ENCODE results near the gene PIP4K2C.
"Not testable (repeated sequence)": the region's sequence is repeated elsewhere in the genome, so short reads cannot be mapped to it uniquely, and the experiment has no call there.

Gene PIP4K2C

DNA sequence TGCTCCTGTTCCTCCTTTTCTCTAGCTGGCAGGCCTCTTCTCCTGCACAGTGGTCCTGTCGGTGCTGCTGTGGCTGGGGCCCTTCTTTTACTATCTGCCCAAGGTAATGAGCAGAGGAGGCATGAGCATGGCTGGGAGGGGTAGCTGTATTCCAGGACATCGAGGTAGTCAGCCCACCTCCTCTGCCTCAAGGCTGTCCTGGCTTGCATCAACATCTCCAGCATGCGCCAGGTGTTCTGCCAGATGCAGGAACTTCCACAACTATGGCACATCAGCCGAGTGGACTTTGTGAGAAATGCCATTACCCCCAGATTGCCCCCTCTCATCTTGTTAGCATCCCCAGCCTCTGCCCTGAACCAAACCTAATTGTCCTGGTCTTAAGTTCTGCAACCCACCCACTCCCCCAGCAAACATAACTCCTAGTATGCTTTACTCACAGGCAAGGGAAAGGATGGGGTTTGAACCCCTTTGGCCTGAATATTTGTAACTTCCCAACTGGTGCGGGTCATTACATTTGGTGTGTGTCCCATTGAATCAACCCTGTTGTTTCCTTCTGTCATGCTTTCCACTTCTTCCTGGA is 32.9 kb downstream of the PIP4K2C start:
- no peak for DNase-seq

DNA sequence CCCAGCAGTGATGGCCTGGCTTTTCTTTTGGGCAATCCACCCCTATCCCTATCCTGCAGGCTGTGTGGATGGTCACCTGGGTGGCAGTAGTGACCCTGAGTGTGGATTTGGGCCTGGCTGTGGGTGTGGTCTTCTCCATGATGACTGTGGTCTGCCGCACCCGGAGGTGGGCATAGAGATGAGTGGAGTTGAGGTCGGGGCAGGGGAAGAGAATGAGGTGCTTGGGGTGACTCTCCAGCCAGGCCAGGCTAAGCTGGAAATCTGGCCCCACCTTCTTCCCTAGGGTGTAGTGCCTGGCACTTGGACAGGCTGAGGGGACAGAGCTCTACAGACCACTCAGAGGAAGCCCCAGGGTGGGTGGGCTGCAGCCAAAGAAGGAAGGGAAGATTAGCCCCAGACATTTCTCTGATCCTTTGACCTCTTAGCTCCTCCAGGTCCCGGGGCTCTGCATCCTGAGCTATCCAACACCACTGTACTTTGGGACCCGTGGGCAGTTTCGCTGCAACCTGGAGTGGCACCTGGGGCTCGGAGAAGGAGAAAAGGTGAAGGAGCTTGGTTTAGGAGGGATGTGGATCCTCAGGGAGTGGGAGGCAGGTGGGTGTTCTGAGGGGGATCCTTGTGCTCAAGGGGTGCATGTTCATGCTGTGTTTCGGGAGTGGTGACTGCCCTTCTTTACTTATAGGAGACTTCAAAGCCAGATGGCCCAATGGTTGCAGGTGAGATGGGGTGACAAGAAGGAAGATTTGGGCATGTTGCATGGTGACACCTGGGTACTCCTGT is 33.6 kb downstream of the PIP4K2C start:
- no peak for DNase-seq

DNA sequence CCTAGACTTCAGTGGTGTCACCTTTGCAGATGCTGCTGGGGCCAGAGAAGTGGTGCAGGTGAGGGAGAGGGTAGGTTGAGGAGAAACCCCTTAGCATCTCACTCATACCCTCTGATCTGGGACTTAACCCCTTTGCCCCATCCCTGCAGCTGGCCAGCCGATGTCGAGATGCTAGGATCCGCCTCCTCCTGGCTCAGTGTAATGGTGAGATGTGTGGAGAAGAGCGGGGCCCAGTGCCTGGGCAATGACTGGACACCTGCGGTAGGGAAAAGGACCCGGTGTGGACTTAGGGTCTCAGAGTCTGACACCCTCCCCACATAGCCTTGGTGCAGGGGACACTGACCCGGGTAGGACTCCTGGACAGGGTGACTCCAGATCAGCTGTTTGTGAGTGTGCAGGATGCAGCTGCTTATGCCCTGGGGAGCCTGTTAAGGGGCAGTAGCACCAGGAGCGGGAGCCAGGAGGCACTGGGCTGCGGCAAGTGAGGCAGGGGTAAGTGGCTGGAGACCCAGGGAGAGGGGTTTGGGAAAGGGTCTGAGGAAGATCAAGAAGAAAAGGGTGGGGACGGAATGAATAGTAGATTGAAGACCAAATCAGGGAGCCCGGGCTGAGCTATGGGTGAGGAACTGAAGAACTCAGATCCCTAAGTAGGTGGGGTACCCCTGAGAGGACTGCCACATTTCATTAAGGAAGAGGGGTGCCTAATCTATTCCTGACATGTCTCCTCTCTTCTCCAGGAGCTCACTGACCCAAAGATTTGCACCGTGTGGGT is 34.5 kb downstream of the PIP4K2C start:
- DNase-seq = no peak

DNA sequence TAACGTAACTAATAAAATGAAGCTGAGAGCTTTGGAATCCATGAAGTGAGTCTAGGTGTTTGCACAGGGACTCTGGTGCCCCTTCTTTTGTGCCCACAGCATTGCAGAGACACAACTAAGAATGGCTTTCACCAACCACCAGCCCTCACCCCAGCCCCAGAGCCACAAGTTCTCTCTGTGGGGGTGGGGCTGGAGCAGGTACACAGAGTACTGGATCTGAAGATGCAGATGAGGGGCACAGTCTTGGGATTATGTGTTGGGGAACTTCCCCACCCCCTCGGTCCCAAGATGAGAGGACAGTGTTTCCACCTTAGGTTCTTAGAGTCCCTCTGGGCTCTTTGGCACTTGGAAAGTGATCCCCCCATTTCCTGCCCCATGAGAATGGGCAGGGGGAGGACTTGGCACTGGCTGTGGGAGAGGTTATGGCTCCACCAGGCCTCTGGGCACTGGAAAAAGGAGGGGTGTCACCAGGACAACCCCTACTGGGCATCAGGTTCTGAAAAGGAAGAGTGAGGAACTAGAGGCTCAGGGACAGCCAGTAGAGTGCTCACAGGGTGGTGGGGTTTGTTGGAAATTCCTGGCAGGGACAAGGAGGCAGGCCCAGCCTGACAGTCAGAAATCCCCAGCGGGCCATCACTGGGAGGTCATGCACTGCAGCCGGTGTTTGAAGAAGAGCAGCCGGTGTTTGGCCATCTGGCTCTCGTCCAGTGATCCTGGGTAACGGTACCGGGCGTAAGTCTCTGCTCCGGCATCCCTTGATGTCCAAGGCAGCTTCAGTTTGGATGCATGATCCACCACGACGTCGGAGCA is 35.3 kb downstream of the PIP4K2C start:
- DNase-seq = no peak

DNA sequence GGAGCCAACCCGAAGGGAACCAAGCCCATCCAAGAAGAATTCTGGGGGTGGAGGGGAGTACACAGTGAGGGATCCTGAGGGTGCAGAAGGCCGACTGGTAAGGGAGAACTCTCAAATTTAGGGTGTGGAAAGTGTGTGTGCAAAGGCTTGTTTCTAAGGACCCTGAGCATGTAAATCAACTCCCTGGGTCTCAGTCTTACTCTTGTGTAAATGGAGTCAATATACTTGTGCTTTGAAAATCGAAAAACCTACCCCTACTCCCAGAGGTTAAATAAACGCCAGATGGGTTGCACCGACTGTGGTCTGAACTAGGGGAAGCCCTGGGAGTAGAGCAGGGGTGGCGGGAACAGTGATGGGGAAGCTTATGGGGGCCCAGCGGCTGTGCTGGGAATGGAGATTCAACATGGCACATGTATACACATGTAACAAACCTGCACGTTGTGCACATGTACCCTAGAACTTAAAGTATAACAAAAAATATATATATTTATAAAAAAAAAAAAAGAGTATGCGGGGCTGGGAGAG is 36.0 kb downstream of the PIP4K2C start:
- DNase-seq = no peak

DNA sequence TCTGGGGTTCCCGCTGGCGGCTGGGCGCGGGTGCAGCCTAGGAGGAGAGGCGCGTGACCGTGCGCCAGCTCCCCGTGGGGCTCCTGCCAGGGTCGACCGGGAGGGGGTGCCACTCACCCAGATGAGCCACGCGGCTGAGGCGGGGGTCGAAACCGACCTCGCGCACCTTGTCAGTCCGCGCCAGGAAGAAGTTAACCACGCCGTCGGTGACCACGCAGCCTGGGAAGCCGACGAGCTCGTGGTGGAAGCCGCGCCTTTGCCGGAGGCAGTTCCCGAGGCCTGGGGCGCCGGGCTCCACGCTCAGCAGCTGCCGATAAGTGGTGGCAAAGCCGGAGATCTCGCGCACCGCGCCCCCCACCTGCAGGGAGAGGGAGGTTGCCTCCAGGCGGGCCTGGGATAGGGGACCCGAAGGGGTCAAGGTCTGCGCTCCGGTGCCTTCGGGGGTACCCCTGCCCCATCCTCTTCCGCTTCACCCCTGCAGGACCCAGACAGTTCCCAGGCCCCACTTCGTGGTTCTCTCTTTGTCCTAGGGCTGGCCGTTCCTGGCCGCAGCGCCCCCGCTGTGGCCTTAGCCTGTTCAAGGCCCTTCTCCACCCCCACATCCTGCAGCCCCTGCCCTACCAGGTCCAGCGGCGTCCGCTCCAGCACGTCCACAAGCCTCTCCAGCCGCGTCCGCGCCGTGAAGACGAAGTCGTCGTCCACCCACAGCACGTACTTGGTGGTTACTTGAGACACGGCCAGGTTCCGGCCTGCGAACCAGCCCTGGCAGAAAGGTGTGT is 36.7 kb downstream of the PIP4K2C start:
- no peak for DNase-seq

DNA sequence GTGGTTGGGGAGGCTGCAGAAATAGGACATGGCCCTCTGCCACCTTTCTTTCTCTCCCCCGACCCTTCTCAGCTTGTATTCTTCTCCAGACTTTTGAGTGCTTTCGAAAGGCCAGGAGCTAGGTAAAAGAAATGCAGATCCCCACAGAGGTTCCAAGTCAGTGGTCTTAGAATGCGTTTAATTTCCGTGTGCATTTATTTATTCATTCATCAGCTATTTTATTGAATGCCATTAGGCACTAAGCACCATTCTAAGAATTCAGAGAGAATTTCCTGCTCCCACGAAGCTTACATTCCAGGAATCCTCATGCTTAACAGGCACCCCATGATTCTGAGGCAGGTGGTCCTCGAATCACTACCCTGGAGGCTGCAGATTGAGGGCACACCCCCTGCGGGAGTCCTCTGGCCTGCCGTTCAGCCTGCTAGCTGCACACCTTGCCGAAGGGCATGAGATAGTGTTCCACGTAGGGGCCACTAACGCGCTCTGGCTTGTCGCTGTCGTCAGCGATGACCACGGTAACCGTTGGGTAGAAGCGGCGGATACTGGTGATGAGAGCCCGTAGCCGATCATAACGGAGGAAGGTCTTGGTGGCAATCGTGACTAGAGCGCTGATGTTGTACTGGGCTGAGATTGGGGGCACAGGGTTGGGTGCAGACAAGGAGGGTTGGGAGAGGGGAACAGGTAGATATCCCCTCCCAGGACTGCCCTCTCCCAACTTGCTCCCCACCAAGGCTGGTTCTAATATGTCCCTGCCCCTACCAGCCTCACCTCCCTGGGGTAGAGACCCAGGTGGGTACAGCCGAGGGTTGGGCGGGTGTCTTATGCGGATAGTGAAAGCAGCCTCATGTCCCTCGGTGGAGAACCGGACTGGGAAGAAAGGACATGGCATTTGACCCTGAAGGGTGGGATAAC is 37.5 kb downstream of the PIP4K2C start:
- no peak for DNase-seq

DNA sequence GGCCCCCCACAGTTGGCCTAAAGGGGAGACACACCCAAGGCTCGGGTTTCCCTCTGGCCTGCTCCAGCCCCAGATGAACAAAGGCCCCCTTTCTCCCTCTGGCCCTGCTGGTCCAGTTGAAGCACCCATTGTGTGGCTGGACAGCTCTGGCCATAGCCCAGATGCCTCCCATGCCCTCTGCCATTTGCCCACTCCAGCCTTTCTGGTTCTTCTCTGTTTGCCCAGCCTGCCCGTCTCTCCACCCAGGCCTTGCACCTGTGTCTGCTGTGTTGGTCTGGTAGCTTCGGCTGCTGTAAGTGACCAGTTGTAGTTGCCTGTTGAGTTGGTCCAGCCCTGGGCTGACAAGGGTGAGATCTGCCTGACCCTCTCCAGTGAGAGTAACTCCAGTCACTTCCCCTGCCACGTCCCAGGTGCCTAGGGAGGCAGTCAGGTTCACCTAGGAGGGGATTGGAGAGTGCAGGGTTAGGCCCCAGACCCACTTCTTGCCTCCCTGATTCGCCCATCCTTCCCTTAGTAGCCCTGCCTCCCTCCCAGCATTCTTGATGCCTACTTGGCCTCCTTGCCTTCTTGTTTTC is 39.0 kb downstream of the PIP4K2C start:
- DNase-seq = no peak

DNA sequence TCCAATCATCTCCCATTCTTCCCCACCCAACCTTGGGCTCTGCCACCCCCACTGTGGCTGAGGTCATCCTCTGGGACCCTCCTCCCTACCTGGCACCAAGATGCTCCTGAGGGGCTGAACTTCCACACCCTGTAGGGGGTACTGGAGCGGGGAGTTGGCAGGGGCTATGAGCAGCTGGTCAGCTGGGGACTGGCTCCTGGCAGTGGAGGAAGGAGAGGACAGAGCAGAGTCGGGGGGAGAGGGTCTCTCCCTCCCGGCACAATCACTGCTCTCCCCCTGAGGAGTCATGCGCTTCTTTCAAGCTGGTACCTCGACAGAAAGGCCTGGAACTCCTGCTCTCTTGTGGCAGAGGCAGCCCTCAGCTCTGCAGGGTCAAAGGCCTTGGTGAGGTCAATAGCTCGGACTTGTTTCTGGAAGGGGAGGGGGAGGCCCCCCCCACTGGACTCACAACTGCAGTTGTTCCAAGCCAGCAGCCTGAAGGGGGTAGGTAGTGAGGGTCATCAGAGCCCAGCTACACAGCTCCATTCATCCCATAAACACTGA is 40.0 kb downstream of the PIP4K2C start:
- no peak for DNase-seq

DNA sequence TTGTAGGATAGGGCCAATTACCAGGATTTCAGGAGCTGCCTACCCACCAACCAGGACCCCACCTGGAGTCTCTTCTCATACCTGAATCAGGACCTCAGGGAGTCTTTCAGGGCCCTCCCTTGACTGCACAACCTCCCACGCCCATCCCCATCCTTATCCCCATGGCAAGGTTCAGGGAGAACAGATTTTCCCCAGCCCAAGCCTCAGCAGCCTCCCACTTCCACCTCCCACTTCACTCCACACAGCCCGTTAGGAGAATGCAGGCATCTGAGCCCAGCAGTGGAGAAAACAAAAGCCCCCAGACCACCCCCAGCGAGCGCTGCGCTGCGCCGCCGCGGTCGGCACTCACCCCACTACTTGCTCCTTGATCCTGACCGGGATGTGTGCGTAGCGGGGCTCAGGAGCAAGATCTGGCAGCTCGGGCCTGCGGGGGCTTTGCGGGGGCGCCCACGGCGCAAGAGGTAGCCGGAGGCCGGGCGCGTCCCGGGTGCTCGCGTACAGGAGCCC is 40.6 kb downstream of the PIP4K2C start:
- no peak for DNase-seq

DNA sequence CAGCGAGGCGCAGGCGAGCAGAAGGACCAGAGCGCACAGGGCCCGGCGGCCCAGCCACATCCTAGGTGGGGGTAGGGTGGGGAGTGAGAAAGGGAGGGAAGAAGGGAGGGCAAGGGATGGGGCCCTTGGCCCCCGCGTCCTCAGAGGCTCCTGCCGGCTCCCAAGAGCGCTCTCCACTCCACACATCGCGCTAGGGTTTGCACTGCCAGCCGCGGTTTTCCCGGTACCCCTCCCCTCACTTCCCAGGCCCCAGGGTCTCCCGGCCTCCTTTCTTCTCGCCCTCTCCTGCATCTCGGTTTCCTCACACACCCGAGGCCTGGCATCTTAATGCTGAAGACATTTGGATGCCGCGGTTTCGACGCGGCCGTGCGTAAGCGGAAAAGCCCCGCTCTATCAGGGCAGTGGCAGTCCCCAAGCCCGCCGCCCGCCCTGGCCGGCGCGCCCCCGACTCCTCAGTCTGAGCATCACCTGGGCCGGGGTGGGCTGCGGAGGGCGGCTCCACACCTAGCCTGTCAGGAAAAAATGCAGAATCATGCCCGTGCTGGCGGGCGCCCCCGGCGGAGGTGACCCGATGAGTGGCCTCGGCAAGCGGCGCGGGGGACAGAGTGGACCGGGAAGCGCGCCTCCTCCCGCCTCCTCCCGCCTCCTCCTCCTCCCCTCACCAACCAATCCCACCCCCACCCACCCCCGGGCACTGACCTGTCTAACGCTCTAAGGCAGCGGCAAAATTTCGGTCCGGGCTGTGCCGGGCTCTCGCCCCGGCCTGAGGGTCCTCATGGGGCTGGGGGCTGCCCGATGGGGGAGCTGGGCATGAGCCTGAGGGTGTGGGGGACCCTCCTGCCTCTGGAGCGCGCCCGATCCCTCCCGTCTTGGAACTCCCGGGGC is 41.3 kb downstream of the PIP4K2C start:
- DNase-seq = no peak

DNA sequence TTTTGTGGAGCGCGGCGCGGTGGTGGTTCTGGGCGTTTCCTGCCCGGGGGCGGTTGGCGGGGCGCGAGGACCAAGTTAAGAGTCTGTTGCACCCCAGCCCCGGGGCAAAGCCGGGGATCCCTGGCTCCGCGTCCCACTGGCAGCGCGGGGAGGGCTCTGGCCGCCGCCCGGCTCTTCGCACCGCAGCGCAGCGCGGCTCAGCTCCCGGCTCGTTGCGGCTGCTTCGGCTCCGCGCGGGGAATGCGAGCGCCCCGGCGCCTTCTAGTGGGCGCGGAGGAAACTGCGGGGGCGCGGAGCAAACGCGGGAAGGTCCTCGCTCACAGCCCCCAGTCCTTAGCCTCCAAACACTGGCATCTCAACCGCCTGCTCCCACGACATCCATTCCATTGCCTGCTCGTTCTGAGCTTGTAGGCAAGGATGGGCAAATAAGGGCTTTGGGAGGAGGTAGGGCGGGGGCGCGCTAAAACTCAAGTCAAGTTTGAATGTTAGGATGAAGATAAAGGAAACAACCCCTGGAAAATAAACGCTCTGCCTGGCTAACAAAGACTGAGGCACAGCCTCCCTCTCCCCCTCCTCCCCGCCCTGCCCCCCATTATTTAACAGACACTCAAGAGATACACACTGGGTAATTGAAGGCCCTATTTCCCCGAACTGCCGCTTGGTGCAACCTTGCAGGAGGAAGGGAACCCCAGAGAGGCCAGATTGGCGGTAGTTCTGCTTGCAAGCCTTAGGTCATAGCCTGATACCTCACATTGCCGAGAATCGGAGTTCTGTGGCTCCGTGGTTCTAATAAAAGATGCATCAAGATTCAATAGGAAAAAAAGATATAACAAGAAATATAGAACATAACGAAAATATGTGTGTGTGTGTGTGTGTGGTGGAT is 42.2 kb downstream of the PIP4K2C start, which contains the start of gene B4GALNT1:
TSS of gene B4GALNT1 (minus strand) at position 244 of the 883 bp plus-strand sequence. CDS start 1,069 bp downstream, outside the sequence.
- DNase-seq = peak in 1 of 2 experiments; percentile 59

DNA sequence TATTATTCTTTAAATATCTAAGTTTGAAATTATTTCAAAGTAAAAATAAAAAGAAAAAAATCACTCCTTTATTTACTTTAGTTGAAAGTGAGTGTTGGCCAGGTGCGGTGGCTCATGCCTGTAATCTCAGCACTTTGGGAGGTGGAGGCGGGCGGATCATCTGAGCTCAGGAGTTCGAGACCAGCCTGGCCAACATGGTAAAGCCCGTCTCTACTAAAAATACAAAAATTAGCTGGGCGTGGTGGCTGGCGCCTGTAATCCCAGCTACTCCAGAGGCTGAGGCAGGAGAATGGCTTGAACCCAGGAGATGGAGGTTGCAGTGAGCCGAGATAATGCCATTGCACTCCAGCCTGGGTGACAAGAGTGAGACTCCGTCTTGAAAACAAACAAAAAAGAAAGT is 45.7 kb downstream of the PIP4K2C start:
- DNase-seq = not testable (repeated sequence)

DNA sequence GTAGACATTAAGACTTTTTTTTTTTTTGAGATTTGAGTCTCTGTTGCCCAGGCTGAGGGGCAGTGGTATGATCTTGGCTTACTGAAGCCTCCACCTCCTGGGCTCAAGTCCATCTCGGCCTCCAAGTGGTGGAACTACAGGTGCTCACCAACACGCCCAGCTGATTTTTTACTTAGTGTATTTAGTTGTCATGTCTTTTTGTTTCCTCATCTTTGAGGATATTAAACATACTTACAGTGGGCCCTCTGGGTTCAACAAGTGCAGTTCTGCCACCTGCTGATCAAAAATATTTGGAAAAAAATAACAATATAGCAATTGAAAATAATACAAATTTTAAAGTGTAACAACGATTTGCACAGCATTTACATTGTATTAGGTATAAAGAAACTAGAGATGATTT is 46.4 kb downstream of the PIP4K2C start:
- DNase-seq = no peak

DNA sequence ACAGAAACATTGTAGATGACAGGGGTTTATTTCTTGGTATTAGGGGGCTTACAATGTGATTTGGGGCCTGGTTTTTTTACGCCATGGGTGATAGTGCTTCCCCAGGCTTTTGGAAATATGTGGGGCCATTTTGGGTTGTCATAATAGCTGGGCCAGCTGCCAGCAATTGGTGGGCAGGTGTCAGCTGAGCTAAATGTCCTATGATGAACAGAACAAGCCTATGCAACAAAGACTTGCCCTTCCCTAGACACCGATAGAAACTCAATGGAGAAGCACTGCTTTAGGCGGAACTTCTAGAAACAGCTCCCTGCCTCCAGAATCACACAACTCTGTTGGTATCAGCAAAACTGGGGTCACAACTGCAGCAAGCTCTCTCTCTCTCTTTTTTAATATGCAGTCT is 47.1 kb downstream of the PIP4K2C start:
- no peak for DNase-seq

DNA sequence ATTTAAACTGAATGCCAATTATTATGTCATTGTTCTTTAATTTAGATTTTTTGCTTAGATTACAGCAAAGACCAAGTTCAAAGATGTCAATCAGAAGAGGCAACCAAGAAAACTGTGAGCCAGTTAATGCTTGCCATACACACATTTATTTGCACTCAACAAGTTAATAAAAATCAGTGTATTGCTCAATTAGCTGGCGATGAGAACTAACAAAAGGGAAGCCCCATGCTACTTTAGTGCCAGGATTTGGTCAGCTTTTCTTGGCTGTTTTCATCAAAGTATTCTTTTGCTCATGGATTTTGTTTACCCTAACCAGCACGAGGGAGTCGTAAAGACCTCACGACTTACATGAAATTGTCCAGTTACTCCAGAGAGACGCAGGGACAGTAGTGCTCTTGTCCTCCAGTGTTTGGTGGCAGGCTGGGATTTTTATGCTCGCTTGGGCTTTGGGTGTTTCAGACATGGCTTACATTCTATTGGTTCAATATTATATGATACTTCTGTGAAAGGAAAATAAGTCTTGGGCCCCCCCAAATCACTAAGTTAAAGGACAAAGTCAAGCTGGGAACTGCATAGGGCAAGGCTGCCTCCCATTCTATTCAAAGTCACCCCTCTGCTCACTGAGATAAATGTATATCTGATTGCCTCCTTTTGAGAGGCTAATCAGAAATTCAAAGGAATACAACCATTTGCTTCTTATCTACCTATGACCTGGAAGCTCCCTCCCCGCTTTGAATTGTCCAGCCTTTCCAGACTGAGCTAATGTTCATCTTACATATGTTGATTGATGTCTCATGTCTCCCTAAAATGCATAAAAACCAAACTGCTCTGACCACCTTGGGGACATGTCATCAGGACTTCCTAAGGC is 49.4 kb downstream of the PIP4K2C start:
- no peak for DNase-seq
